Activated naive CD8-positive, alpha-beta T cell (primary cell): ENCODE measurements around the gene SLC16A3.
"Not testable (repeated sequence)": the region's sequence is repeated elsewhere in the genome, so short reads cannot be mapped to it uniquely, and the experiment has no call there.

Experiments
- H3K27ac Mint-ChIP-seq: one replicate; pipeline ENCODE4 v1.8.0; 2021; ENCODE audit warnings: mixed read lengths
- H3K27me3 Mint-ChIP-seq: one replicate; pipeline ENCODE4 v1.8.0; 2021; ENCODE audit warnings: mixed read lengths
- H3K36me3 Mint-ChIP-seq: one replicate; pipeline ENCODE4 v1.8.0; 2021; ENCODE audit warnings: mixed read lengths
- H3K4me1 Mint-ChIP-seq: one replicate; pipeline ENCODE4 v1.8.0; 2021; ENCODE audit warnings: low read depth, mixed read lengths
- H3K4me3 Mint-ChIP-seq: one replicate; pipeline ENCODE4 v1.8.0; 2021; ENCODE audit warnings: mild to moderate bottlenecking, mixed read lengths
- H3K9me3 Mint-ChIP-seq: one replicate; pipeline ENCODE4 v1.8.0; 2021; ENCODE audit warnings: low read depth, mixed read lengths

The SLC16A3 gene

DNA sequence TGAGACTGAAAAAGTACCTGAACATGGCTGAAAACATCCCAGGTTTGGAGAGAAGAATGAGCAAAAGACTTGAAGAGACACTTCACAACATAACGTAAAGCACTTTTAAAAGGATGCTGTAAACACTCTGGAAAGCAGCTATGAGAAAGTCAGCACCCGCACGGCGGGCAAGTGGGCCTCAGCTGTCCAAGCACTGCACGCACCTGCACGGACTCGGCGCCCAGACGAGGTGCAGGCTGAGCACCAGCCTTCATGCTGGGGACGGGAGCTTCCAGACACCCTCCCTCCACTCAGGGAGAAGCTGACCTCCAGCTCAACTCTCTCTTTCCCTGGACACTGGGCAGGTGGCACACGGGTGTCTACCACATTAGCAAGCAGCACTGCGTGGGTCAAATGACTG, 29.3 kb upstream of the SLC16A3 start:
- Mint-ChIP-seq H3K4me3 (no peak overlapping the region), H3K4me1 (peaks cover 49% of the 10 kb centered on the region), H3K27me3 (no peaks in the 10 kb centered on the region), H3K27ac (no peak overlapping the region), H3K9me3 (no peaks in the 10 kb centered on the region), H3K36me3 (peaks cover 6% of the 10 kb centered on the region)

DNA sequence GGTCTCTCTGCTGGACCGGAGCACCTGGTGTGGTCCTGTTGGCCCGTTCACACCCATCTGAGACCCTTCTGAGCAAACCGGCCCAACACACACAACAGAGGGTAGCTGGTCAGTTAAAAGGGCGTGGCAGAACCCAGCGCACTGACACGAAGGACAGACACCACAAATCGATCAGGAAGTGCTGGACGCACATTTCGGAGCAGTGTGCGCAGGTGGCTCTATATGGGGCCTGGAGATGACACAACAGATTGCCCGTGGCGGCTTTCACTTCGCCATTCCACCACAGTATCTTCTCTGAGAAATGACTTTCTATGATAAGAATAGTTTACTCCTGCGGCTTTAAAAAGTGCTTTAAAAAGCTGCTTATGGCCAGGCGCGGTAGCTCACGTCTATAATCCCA, 28.7 kb upstream of the SLC16A3 start:
- Mint-ChIP-seq H3K27me3 (no peaks in the 10 kb centered on the region), H3K36me3 (peaks cover 7% of the 10 kb centered on the region), H3K27ac (peak overlapping the region; percentile 85), H3K4me3 (peak overlapping the region; percentile 69), H3K9me3 (no peaks in the 10 kb centered on the region), H3K4me1 (peaks cover 54% of the 10 kb centered on the region)

DNA sequence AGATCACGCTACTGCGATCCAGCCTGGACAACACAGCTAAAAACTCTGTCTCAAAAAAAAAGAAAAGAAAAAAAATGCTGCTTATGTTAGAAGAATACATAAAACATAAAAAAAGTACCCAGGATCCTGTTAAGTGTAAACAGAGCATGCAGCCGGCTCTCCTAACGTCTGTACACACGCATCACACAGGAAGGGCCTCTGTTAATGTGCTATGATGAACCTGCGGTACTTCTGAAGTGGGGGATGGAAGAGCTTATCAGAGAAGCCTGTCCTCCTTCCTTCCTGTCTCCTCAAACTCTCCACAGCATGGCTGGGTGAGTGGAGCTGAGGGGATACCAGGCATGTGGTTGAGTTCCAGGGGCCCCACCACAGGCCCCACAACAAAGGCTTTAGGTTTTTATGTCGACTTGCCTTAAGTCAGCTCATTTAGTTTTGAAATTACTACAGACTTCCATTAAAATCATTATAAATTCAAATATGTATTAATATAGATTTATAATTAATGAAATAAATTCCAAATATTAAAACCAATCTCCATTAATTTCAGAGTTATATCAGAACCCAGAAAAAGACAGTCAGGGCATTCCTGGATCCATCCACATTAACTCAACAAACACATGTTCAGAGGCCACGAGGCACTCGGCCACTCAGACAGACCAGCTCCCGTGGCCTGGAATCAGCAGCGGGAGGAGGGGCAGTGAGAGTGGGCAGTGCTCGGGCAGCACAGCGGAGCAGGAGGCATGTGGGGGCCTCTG, 27.9 kb upstream of the SLC16A3 start:
- H3K9me3 Mint-ChIP-seq = no peaks in the 10 kb centered on the region
- no peaks in the 10 kb centered on the region for H3K27me3 Mint-ChIP-seq
- H3K4me1 Mint-ChIP-seq = peaks cover 60% of the 10 kb centered on the region
- peaks cover 4% of the 10 kb centered on the region for H3K36me3 Mint-ChIP-seq
- peak overlapping the region; percentile 69 for H3K4me3 Mint-ChIP-seq
- H3K27ac Mint-ChIP-seq = peak overlapping the region; percentile 85

DNA sequence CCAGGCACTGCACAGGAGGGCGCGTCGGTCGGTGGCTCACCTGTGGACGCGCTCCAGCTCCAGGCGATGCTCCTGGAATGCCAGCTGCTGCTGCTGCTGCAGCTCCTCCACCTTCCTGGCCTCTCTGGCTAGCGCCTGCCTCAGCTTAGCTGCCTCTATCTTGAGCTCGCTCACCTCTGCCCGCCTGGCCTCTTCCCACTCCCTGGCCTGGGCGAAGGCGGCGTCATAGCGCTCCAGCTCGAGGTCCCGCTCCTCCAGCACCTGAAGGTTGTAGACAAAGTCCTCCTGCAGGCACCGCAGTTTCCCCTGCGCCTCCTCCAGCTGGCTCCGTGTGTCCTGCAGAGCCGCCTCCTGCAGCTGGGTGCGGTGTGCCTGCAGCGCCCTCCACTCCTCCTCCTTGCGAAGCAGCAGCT, 27.3 kb upstream of the SLC16A3 start:
- Mint-ChIP-seq H3K36me3 (peaks cover 2% of the 10 kb centered on the region), H3K4me3 (no peak overlapping the region), H3K9me3 (no peaks in the 10 kb centered on the region), H3K27me3 (no peaks in the 10 kb centered on the region), H3K27ac (peak overlapping the region; percentile 38), H3K4me1 (peaks cover 66% of the 10 kb centered on the region)

DNA sequence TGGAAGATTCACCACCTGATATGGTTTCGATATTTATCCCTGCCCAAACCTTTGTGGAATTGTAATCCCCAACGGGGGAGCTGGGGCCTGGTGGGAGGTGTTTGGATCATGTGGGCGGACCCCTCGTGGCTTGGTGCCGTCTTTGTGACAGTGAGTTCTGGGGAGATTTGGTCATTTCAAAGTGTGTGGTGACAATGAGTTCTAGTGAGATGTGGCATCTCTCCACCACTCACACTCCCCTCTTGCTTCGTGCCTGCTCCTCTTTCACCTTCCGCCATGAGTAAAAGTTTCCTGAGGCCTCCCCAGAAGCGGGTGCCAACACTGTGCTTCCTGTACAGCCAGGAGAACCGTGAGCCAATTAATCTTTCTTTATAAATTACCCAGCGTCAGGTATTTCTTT, 25.9 kb upstream of the SLC16A3 start:
- H3K27me3 Mint-ChIP-seq = no peaks in the 10 kb centered on the region
- H3K9me3 Mint-ChIP-seq = no peaks in the 10 kb centered on the region
- H3K4me1 Mint-ChIP-seq = peaks cover 67% of the 10 kb centered on the region
- H3K4me3 Mint-ChIP-seq = peak overlapping the region; percentile 67
- peak overlapping the region; percentile 64 for H3K27ac Mint-ChIP-seq
- peaks cover 6% of the 10 kb centered on the region for H3K36me3 Mint-ChIP-seq

DNA sequence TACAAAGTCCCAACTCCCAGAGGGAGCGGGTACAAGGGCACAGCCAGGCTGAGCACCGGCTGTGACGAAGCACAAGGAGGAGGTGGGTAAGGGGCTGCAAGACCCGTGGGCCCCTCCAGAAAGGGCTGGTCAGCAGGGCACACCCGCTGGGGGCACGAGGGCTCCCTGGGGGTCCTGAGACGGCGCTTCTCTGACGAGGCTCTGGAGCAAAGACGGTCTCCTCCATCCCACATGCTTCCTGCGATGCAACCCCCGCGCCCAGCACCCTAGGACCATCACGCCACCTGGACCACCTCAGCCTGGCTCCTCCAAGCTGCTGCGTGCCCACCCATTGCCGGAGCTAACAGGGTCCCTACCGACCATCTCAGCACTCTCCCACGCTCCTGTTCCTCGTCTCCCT, 24.9 kb upstream of the SLC16A3 start:
- H3K27ac Mint-ChIP-seq = peak overlapping the region; percentile 23
- H3K27me3 Mint-ChIP-seq = no peaks in the 10 kb centered on the region
- peaks cover 6% of the 10 kb centered on the region for H3K36me3 Mint-ChIP-seq
- H3K9me3 Mint-ChIP-seq = no peaks in the 10 kb centered on the region
- peaks cover 60% of the 10 kb centered on the region for H3K4me1 Mint-ChIP-seq
- H3K4me3 Mint-ChIP-seq = no peak overlapping the region

DNA sequence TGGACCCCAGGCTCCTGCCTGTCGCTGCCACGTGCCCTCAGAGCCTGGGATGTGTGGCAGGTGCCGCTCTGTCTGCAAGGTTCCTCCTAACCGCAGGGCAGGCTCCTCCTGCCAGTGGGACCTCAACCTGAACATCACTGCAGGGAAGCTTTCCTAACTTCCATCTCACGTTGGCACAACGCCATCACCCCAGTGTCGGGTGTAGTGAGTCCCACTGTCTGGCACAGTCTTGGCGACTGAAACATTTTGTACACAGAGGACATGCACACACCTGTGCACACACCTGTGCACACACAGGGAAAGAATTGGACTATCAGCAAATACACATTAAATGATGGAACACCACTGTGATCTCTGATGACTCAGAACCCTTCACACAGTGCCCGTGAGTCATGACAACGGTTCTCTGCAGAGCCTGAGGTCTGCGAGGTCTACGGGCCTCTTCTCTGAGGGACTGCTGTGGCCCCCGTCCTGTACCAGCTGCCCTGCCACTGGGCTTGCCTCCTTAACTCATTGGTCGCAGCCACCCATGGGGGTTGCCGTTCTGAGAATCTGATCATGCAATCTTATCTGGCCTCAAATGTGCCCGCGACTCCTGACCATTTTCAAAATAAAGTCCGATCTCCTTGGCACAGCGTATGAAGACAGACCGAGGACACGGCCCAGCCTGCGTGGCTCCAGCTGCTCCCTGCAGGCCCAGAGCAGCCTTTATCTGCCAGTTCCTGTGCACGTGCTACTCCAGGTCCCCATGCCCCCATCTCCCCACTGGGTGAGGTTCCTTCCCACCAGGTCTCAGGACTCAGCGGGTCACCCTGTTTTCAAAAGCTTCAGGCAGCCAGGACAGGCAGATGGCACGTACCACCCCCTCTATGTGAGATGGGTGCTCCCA, 23.8 kb upstream of the SLC16A3 start:
- H3K4me1 Mint-ChIP-seq = peaks cover 56% of the 10 kb centered on the region
- H3K27ac Mint-ChIP-seq = peak overlapping the region; percentile 91
- no peaks in the 10 kb centered on the region for H3K9me3 Mint-ChIP-seq
- peak overlapping the region; percentile 70 for H3K4me3 Mint-ChIP-seq
- no peaks in the 10 kb centered on the region for H3K27me3 Mint-ChIP-seq
- peaks cover 6% of the 10 kb centered on the region for H3K36me3 Mint-ChIP-seq

DNA sequence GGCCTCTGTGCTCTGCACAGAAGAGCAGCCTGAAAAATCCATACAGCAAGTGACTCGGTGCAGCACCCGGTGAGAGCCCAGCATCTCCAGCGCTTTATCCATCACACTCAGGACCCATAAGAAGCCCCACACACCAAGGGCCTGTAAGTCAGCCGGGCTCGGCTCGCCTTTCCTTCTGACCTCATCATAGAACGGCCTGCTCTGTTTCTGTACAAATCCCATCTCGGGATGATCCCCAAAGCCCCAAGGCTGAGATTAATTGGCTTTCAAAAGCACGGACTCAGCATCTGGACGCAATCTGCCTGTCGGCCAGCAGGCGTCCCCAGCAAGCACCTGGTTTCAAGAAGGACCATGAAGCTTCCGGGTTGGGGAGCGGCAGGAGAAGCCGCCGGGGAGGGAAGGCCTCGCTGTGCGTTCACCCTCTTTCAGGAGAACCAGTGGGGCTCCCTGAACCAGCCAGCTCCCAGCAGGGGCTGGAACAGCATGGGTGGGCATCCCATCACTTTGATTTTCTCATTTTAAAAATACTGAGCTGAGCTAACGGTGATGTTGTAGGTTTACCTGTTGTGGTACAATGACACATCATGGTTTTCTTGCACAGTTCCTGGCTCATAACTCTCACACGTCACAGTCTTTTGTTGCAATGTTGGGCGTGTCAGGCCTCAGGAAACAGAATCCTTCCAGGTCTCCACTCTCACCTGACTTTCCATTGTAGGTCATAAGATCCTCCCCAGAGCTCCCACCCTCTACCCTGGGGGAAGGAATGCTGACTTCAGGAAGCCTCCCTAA, 22.9 kb upstream of the SLC16A3 start:
- H3K4me1 Mint-ChIP-seq = peaks cover 49% of the 10 kb centered on the region
- no peaks in the 10 kb centered on the region for H3K9me3 Mint-ChIP-seq
- H3K27me3 Mint-ChIP-seq = no peaks in the 10 kb centered on the region
- peak overlapping the region; percentile 70 for H3K4me3 Mint-ChIP-seq
- H3K27ac Mint-ChIP-seq = peak overlapping the region; percentile 91
- peaks cover 6% of the 10 kb centered on the region for H3K36me3 Mint-ChIP-seq

DNA sequence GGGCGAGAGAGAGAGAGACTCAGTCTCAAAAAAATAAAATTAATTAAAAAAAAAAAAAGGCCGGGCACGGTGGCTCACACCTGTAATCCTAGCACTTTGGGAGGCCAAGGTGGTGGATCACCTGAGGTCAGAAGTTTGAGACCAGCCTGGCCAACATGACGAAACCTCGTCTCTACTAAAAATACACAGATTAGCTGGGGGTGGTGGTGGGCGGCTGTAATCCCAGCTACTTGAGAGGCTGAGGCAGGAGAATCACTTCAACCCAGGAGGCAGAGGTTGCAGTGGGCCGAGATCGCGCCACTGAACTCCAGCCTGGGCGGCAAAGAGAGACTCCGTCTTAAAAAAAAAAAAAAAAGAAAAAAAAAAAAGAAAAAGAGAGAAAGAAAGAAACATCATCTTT, 18.2 kb upstream of the SLC16A3 start:
- not testable (repeated sequence) for H3K9me3 Mint-ChIP-seq
- H3K4me1 Mint-ChIP-seq = peaks cover 36% of the 10 kb centered on the region

DNA sequence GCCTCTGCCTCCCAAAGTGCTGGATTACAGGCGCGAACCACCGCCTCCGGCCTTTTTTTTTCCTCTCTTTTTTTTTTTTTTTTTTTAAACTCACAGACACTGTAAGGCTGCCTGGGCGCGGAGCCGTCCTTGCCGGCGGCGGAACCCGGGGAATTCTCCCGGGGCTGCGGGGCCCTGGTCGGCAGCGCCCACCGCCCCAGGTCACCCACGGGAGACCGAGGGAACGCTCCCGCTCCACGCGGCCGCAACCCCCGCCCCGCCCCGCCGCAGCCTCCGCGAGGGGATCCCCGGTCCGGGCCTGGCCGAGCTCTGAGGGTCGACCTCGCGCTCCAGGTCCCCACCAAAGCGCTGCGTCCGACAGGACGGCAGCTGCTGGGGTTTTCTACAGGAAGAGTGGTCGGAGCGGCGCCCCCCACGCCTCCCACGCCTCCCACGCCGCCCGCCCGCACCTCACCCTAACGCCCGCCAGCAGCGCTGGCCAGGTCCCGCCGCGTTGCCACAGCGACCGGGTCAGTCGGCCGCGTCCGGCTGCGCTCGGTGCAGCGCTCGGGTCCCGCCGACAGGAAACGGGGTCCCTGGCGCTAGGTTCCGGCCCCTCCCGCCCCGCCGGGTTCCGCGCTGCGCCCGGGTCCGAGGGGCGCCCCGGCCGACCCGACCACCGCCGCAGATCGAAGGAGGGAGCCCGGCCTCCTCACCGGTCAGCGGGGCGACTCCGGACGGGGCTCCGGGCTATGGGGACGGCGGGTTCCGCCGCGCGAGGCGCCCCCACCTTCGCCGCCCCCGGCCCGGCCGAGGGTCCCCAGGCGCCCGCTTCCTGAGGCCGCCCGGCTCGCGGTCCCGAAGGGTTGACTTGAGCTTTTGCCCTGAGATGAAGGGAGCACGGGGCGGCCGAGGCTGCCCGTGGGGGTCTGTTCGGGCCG, 16.3 kb upstream of the SLC16A3 start, which contains the start of gene CCDC57:
Gene CCDC57 (minus strand): TSS at position 512 of the 920 bp plus-strand sequence. CDS start 10,898 bp downstream, outside the sequence.
- Mint-ChIP-seq H3K36me3 (peaks cover 1% of the 10 kb centered on the region), H3K4me3 (peak within 1 kb of the TSS; percentile 87), H3K27ac (peak within 1 kb of the TSS; percentile 93), H3K4me1 (peaks cover 32% of the 10 kb centered on the region), H3K27me3 (no peaks in the 10 kb centered on the region), H3K9me3 (no peaks in the 10 kb centered on the region)

More for the DNA sequence above, 18.2 kb upstream of the SLC16A3 start:
- not testable (repeated sequence) for H3K4me3 Mint-ChIP-seq, H3K27me3 Mint-ChIP-seq, H3K36me3 Mint-ChIP-seq, H3K27ac Mint-ChIP-seq

DNA sequence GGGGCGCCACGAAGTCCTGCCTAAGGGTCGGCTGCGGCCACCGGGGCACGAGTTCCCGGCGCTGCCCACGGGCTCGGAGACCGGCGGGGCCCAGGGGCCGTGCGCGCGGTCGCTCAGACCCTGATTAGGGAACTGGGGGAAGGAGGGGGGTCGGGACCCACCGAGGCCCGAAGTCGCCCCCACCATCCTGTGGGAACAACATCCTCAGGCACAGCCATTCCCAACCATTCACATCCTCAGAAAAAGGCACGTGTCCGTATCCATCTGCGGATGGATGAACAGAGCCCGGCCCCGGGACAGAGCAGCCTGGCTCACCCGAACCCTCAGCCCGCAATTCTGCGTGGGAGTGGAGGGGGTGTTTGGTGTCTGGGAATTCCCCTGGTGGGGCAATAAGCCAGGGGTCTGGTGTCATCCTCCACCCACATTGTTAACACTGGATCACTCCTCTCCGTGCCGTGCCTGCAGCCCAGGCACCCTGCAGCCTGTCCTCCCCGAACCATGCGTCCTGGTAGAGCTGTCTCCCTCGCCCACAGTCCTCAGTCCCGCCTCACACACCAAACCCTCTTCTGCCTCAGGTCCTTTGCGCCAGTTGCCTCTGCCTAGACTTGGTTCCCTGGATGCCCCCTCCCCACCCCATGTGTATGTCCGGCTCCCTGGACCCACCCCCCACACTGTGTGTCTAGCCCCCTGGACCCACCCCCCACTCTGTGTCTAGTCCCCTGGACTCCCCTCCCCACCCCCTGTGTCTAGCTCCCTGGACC, 15.4 kb upstream of the SLC16A3 start:
- H3K4me1 Mint-ChIP-seq = peaks cover 31% of the 10 kb centered on the region
- no peaks in the 10 kb centered on the region for H3K27me3 Mint-ChIP-seq
- peak overlapping the region; percentile 87 for H3K4me3 Mint-ChIP-seq
- H3K36me3 Mint-ChIP-seq = no peaks in the 10 kb centered on the region
- peak overlapping the region; percentile 93 for H3K27ac Mint-ChIP-seq
- no peaks in the 10 kb centered on the region for H3K9me3 Mint-ChIP-seq

DNA sequence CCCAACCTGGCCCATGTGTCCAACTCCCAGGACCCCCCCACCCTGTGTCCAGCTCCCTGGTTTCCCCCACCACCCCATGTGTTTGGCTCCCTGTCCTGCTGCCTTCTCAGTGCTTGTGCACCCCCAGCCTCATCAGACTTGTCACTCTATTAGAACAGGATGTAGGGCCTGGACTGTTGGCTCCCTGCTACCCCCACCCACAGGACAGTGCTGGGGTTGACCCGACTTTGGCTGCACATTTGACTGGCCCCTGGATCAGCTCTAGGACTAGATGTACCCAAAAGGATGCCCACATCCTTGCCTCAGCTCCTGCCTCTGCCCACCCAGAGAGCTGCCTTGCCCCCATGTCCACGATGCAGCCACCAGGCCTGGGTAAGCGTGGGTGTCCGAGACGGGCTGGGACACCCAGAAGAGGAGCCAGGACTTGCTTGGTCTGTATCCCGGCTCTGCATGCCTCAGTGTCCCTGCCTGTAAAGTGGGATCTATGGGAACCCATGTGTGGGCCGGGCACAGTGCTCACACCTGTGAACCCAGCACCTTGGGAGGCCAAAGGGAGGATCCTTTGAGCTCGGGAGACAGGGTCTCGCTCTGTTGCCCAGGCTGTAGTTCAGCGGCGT, 14.7 kb upstream of the SLC16A3 start:
- H3K27me3 Mint-ChIP-seq = no peaks in the 10 kb centered on the region
- peak overlapping the region; percentile 63 for H3K4me3 Mint-ChIP-seq
- H3K4me1 Mint-ChIP-seq = peaks cover 31% of the 10 kb centered on the region
- no peaks in the 10 kb centered on the region for H3K9me3 Mint-ChIP-seq
- peak overlapping the region; percentile 41 for H3K27ac Mint-ChIP-seq
- H3K36me3 Mint-ChIP-seq = no peaks in the 10 kb centered on the region
